Measurements from ENCODE around the gene AOPEP. TPM values are rescaled to one million over a fixed set of nuclear protein-coding genes. Genes with fewer than 3 reads are reported as not detected.

The AOPEP gene
- total and polyA plus RNA-seq, 9 of the 15 experiments (the other 6 are each of a cell fraction or from before 2014, with no cell fraction given): 4.5 to 19.3 (median 13.5) TPM

GRCh38 chr9:94780516-94780950 is 54.0 kb downstream of the AOPEP start (continued):
- TF ChIP-seq FOXK1 (CRISPR knock-in tag; IDR thresholded peaks at IDR 0.05; ENCODE audit: borderline replicate concordance): no peak
- peak; percentile 51 for TF ChIP-seq SMARCA4 (IDR thresholded peaks at IDR 0.05)
- no peak for TF ChIP-seq ZBTB11 (CRISPR knock-in tag; IDR thresholded peaks at IDR 0.05)
- TF ChIP-seq ZNF232 (CRISPR knock-in tag; IDR thresholded peaks at IDR 0.05): no peak
- TF ChIP-seq SREBF1 (IDR thresholded peaks at IDR 0.05; ENCODE audit: borderline replicate concordance, low read depth, low read length): no peak
- TF ChIP-seq SIN3A (IDR thresholded peaks at IDR 0.05; ENCODE audit: borderline replicate concordance in 2 of 2, control insufficient read depth in 1 of 2, low read depth in 2 of 2, low read length in 2 of 2): no peak
- TF ChIP-seq AFF4 (CRISPR knock-in tag; IDR thresholded peaks at IDR 0.05): no peak
- no peak for TF ChIP-seq NELFE (IDR thresholded peaks at IDR 0.05; ENCODE audit: insufficient read depth, insufficient read length)
- no peak for TF ChIP-seq ZNF551 (CRISPR knock-in tag; IDR thresholded peaks at IDR 0.05)
- TF ChIP-seq CBX2 (IDR thresholded peaks at IDR 0.05; ENCODE audit: insufficient read depth, low read length, poor library complexity, severe bottlenecking): no peak
- TF ChIP-seq STAG1 (CRISPR knock-in tag; IDR thresholded peaks at IDR 0.05; ENCODE audit: borderline replicate concordance): no peak
- TF ChIP-seq ZNF79 (CRISPR knock-in tag; IDR thresholded peaks at IDR 0.05; ENCODE audit: low read depth): no peak
- no peak for TF ChIP-seq ADNP (tag; IDR thresholded peaks at IDR 0.05)
- TF ChIP-seq NFYB (IDR thresholded peaks at IDR 0.05; ENCODE audit: extremely low read depth, insufficient read length): no peak
- no peak for TF ChIP-seq BMI1 (IDR thresholded peaks at IDR 0.05; ENCODE audit: low read length)
- TF ChIP-seq, protein P1, sequence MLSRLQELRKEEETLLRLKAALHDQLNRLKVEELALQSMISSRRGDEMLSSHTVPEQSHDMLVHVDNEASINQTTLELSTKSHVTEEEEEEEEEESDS (CRISPR knock-in tag; IDR thresholded peaks at IDR 0.05): no peak
- no peak for TF ChIP-seq HSF4 (CRISPR knock-in tag; IDR thresholded peaks at IDR 0.05; ENCODE audit: borderline replicate concordance)
- no peak for TF ChIP-seq SMC3 (conservative IDR thresholded peaks at IDR 0.05; ENCODE audit: insufficient read depth, low read depth, low read length)
- TF ChIP-seq ZNF263 (CRISPR knock-in tag; IDR thresholded peaks at IDR 0.05; ENCODE audit: borderline replicate concordance): no peak
- TF ChIP-seq JUND (IDR thresholded peaks at IDR 0.05; ENCODE audit: borderline replicate concordance, low read depth, low read length): peak; percentile 21; the same call in 1 of the 2 replicates
- no peak; the same call in 2 of the 3 replicates for TF ChIP-seq JUND (tag; IDR thresholded peaks at IDR 0.05; ENCODE audit: borderline replicate concordance, low read depth, low read length)
- TF ChIP-seq PHF8 (IDR thresholded peaks at IDR 0.05; ENCODE audit: borderline replicate concordance, low read length): no peak

All from K562 (cell line).